Mucosa of descending colon (tissue), 3 donors: ENCODE data around the gene LHPP. TPM values are rescaled to one million over a fixed set of nuclear protein-coding genes. Genes with fewer than 3 reads are reported as not detected.

Experiments
- ATAC-seq: fragments of 200-7000 bp; cut with Tn5 transposase; one replicate; pipeline ENCODE4 v1.9.1; 2020; ENCODE audit warnings: mild to moderate bottlenecking, moderate library complexity
- DNase-seq, 3 donors: peaks; one replicate each; pipeline ENCODE4 v3.0.0-alpha.2; 2020
- H3K36me3 ChIP-seq: fragments of 200-600 bp; one replicate; pipeline ENCODE4 v1.8.0; 2021; ENCODE audit warnings: low read depth, mild to moderate bottlenecking
- H3K4me1 ChIP-seq: fragments of 200-600 bp; one replicate; pipeline ENCODE4 v1.8.0; 2021; ENCODE audit warnings: low read depth, mild to moderate bottlenecking
- H3K4me3 ChIP-seq: fragments of 200-600 bp; one replicate; pipeline ENCODE4 v1.8.0; 2021; ENCODE audit warnings: mild to moderate bottlenecking
- H3K9me3 ChIP-seq: fragments of 200-600 bp; one replicate; pipeline ENCODE4 v1.8.0; 2021; ENCODE audit warnings: mild to moderate bottlenecking
- CTCF ChIP-seq: fragments of 200-600 bp; IDR thresholded peaks from one replicate; pipeline ENCODE4 v1.8.0; 2022; ENCODE audit warnings: antibody characterized with exemption, mild to moderate bottlenecking
- intact Hi-C, 2 donors: fragments of 100-400 bp; cut with DNase I in 1 of 2; cut with micrococcal nuclease in 1 of 2; formaldehyde crosslinking; loops; one replicate each; pipeline versions ENCODE4 v1.11.0 to v1.11.1; 2022; cut with DNase I, micrococcal nuclease
- total RNA-seq, 3 donors: library from RNA; stranded (reverse); fragmentation: NEBNext Ultra II Directional in 2 of 3; extraction: Animal tissue kit (Norgen Biotek cat#: 25700) in 2 of 3; gene quantifications; one replicate each; pipeline versions ENCODE4 v1.2.1 to v1.2.4, GENCODE V29; 2021 to 2023
- donor health status: DM: no; HTN: no; CAD: no; lungs with moderate emphysema.
- donor health status: DM: no; HTN: no; CAD: no.
- donor health status: DM: no; HTN: yes; CAD: no.

LHPP gene
- total RNA-seq, 3 donors from 2014 or later, result 19.7 to 46.7 (median 26.5) TPM

GRCh38 chr10:124504711-124505110 is 43.1 kb downstream of the LHPP start:
- Histone ChIP-seq H3K9me3 (no peaks in the 10 kb centered on the region), H3K4me3 (no peak overlapping the region), H3K36me3 (no peaks in the 10 kb centered on the region), H3K4me1 (no peaks in the 10 kb centered on the region)
- intact Hi-C loops, result no loop called here
- TF ChIP-seq CTCF, result no peak
- DNase-seq (peak in 1 of 3 donors; percentile 29), ATAC-seq (no peak)

GRCh38 chr10:124505279-124505678 is 43.7 kb downstream of the LHPP start:
- intact Hi-C loops, result no loop called here
- Histone ChIP-seq H3K4me3 (no peak overlapping the region), H3K4me1 (no peaks in the 10 kb centered on the region), H3K36me3 (no peaks in the 10 kb centered on the region), H3K9me3 (no peaks in the 10 kb centered on the region)
- no peak for TF ChIP-seq CTCF
- DNase-seq (no peak), ATAC-seq (no peak)

- no peak for TF ChIP-seq CTCF
- no peaks in the 10 kb centered on the region for H3K4me1 ChIP-seq
- H3K4me3 ChIP-seq, result no peak overlapping the region
- intact Hi-C loops, result no loop called here
- DNase-seq, result peak in 1 of 3 donors; percentile 34
- no peak for ATAC-seq
- no peaks in the 10 kb centered on the region for H3K36me3 ChIP-seq
- no peaks in the 10 kb centered on the region for H3K9me3 ChIP-seq
These were observed 46.5 kb downstream of the LHPP start for GRCh38 chr10:124508070-124508667.

GRCh38 chr10:124508907-124509454 is 47.4 kb downstream of the LHPP start:
- no peak for ATAC-seq
- no peak for DNase-seq
- no peak overlapping the region for H3K4me3 ChIP-seq
- TF ChIP-seq CTCF, result no peak
- H3K9me3 ChIP-seq, result no peaks in the 10 kb centered on the region
- no peaks in the 10 kb centered on the region for H3K4me1 ChIP-seq
- no peaks in the 10 kb centered on the region for H3K36me3 ChIP-seq
- intact Hi-C loops, result no loop called here

GRCh38 chr10:124509880-124510632 is 48.4 kb downstream of the LHPP start:
- no peaks in the 10 kb centered on the region for H3K36me3 ChIP-seq
- no peak for TF ChIP-seq CTCF
- DNase-seq (peak in 1 of 3 donors; percentile 20), ATAC-seq (no peak)
- intact Hi-C loops, result no loop called here
- H3K9me3 ChIP-seq, result no peaks in the 10 kb centered on the region
- H3K4me3 ChIP-seq, result no peak overlapping the region
- no peaks in the 10 kb centered on the region for H3K4me1 ChIP-seq
